ENCODE measurements around the gene KLF6. TPM values are rescaled to one million over a fixed set of nuclear protein-coding genes. Genes with fewer than 3 reads are reported as not detected.

Gene KLF6
- total RNA-seq, 1 donor from 2014 or later, result 319 TPM

- peak; percentile 96 for DNase-seq (ENCODE audit: low read depth)
- H3K4me3 Mint-ChIP-seq (ENCODE audit: unreplicated experiment), result peak overlapping the region; percentile 80
- Histone ChIP-seq H3K4me2 (ENCODE audit: low read length) (peak overlapping the region; percentile 56), H3K4me3 (ENCODE audit: insufficient read depth, low read depth, low read length) (no peak overlapping the region), H3K27me3 (ENCODE audit: insufficient read depth, low read length) (no peaks in the 10 kb centered on the region), H3K9ac (ENCODE audit: low read length) (peak overlapping the region; percentile 60), H3K4me1 (ENCODE audit: insufficient read depth, low read length) (peaks cover 69% of the 10 kb centered on the region), H3K79me2 (ENCODE audit: insufficient read depth, low read length) (peaks cover 43% of the 10 kb centered on the region), H4K20me1 (ENCODE audit: insufficient read depth, low read length) (peaks cover 60% of the 10 kb centered on the region), H3K36me3 (ENCODE audit: insufficient read depth, low read length) (peaks cover 54% of the 10 kb centered on the region), H3K9me3 (ENCODE audit: insufficient read depth, low read depth, low read length) (no peaks in the 10 kb centered on the region), H3K27ac (ENCODE audit: low read depth, low read length) (peak overlapping the region; percentile 74), H2AFZ (ENCODE audit: low read depth, low read length) (no peak overlapping the region)
- H3K36me3 Mint-ChIP-seq (ENCODE audit: low read depth, unreplicated experiment), result peaks cover 37% of the 10 kb centered on the region
- no peaks in the 10 kb centered on the region for H3K27me3 Mint-ChIP-seq (ENCODE audit: low read depth, unreplicated experiment)
- no peak for TF ChIP-seq EZH2 (IDR thresholded peaks at IDR 0.05; ENCODE audit: insufficient read depth, low read length)
- TF ChIP-seq CTCF (IDR thresholded peaks at IDR 0.05; ENCODE audit: insufficient read depth, low read depth, low read length), result no peak
- peak; percentile 32 for FAIRE-seq
- H3K4me1 Mint-ChIP-seq (ENCODE audit: low read depth, unreplicated experiment), result peaks cover 31% of the 10 kb centered on the region
- no peaks in the 10 kb centered on the region for H3K9me3 Mint-ChIP-seq (ENCODE audit: unreplicated experiment)
- H3K27ac Mint-ChIP-seq (ENCODE audit: unreplicated experiment), result peak overlapping the region; percentile 44
Measured at GRCh38 chr10:3776796-3777571, 8.0 kb downstream of the KLF6 start.

- peak overlapping the region; percentile 63 for H3K9ac ChIP-seq (ENCODE audit: low read length)
- TF ChIP-seq CTCF (IDR thresholded peaks at IDR 0.05; ENCODE audit: insufficient read depth, low read depth, low read length) (no peak), EZH2 (IDR thresholded peaks at IDR 0.05; ENCODE audit: insufficient read depth, low read length) (no peak)
Measured at GRCh38 chr10:3775696-3776551, 9.1 kb downstream of the KLF6 start.

More at GRCh38 chr10:3775696-3776551, 9.1 kb downstream of the KLF6 start:
- H3K4me3 ChIP-seq (ENCODE audit: insufficient read depth, low read depth, low read length), result no peak overlapping the region
- peaks cover 45% of the 10 kb centered on the region for H3K36me3 ChIP-seq (ENCODE audit: insufficient read depth, low read length)
- peaks cover 59% of the 10 kb centered on the region for H3K4me1 ChIP-seq (ENCODE audit: insufficient read depth, low read length)
- H2AFZ ChIP-seq (ENCODE audit: low read depth, low read length), result no peak overlapping the region
- peaks cover 28% of the 10 kb centered on the region for H3K36me3 Mint-ChIP-seq (ENCODE audit: low read depth, unreplicated experiment)
- peak overlapping the region; percentile 74 for H3K27ac ChIP-seq (ENCODE audit: low read depth, low read length)
- H3K4me2 ChIP-seq (ENCODE audit: low read length), result peak overlapping the region; percentile 39
- peaks cover 32% of the 10 kb centered on the region for H3K79me2 ChIP-seq (ENCODE audit: insufficient read depth, low read length)
- no peaks in the 10 kb centered on the region for H3K27me3 Mint-ChIP-seq (ENCODE audit: low read depth, unreplicated experiment)
- peak; percentile 66 for DNase-seq (ENCODE audit: low read depth)
- H4K20me1 ChIP-seq (ENCODE audit: insufficient read depth, low read length), result peaks cover 50% of the 10 kb centered on the region
- peaks cover 31% of the 10 kb centered on the region for H3K4me1 Mint-ChIP-seq (ENCODE audit: low read depth, unreplicated experiment)
- no peaks in the 10 kb centered on the region for H3K9me3 Mint-ChIP-seq (ENCODE audit: unreplicated experiment)
- H3K9me3 ChIP-seq (ENCODE audit: insufficient read depth, low read depth, low read length), result no peaks in the 10 kb centered on the region
- FAIRE-seq, result no peak
- peak overlapping the region; percentile 88 for H3K27ac Mint-ChIP-seq (ENCODE audit: unreplicated experiment)
- H3K4me3 Mint-ChIP-seq (ENCODE audit: unreplicated experiment), result peak overlapping the region; percentile 80
- no peaks in the 10 kb centered on the region for H3K27me3 ChIP-seq (ENCODE audit: insufficient read depth, low read length)

Measured in astrocyte (in vitro differentiated cells and primary cell).